GM19351 (cell line): ENCODE measurements around the gene MYH11.
A peak's percentile ranks its signal among the peaks of the same experiment; 100 is the strongest.
"Not testable (repeated sequence)": the region's sequence is repeated elsewhere in the genome, so short reads cannot be mapped to it uniquely, and the experiment has no call there.

ENCODE experiments used
- ATAC-seq: cut with Tn5 transposase; IDR thresholded peaks from one replicate; pipeline ENCODE4 v1.9.1; 2021; ENCODE audit warnings: mild to moderate bottlenecking, moderate library complexity; ENCODE audit not compliant: unreplicated experiment

MYH11 gene

GRCh38 chr16:15879255-15879811 lies 22.5 kb upstream of the MYH11 start:
- no peak for ATAC-seq

GRCh38 chr16:15876503-15876902 lies 19.7 kb upstream of the MYH11 start:
- ATAC-seq = no peak

- ATAC-seq = no peak
Observed at GRCh38 chr16:15874745-15875314, 18.0 kb upstream of the MYH11 start.

- ATAC-seq = no peak
Observed at GRCh38 chr16:15873737-15874136, 16.9 kb upstream of the MYH11 start.

- no peak for ATAC-seq
Observed at GRCh38 chr16:15873301-15873700, 16.5 kb upstream of the MYH11 start.

- ATAC-seq = no peak
Observed at GRCh38 chr16:15870011-15870410, 13.2 kb upstream of the MYH11 start.

GRCh38 chr16:15866451-15866850 lies 9.6 kb upstream of the MYH11 start:
- ATAC-seq = no peak

GRCh38 chr16:15865742-15866141 lies 8.9 kb upstream of the MYH11 start:
- ATAC-seq = no peak

- ATAC-seq = no peak
Observed at GRCh38 chr16:15864939-15865338, 8.1 kb upstream of the MYH11 start.

- ATAC-seq = no peak
Observed at GRCh38 chr16:15861996-15862395, 5.2 kb upstream of the MYH11 start.

GRCh38 chr16:15858921-15859668 lies 2.3 kb upstream of the MYH11 start:
- no peak for ATAC-seq

- no peak for ATAC-seq
Observed at GRCh38 chr16:15857724-15858560, 1.1 kb upstream of the MYH11 start.

GRCh38 chr16:15856182-15856581 lies 646 bp downstream of the MYH11 start:
- no peak for ATAC-seq

GRCh38 chr16:15855704-15856003 lies 1.2 kb downstream of the MYH11 start:
- peak; percentile 89 for ATAC-seq

- peak; percentile 27 for ATAC-seq
Observed at GRCh38 chr16:15854906-15855703, 1.7 kb downstream of the MYH11 start.

- ATAC-seq = no peak
Observed at GRCh38 chr16:15854061-15854460, 2.8 kb downstream of the MYH11 start.

- ATAC-seq = no peak
Observed at GRCh38 chr16:15853021-15853420, 3.8 kb downstream of the MYH11 start.

GRCh38 chr16:15850555-15850954 lies 6.3 kb downstream of the MYH11 start:
- ATAC-seq = not testable (repeated sequence)

- no peak for ATAC-seq
Observed at GRCh38 chr16:15849209-15849981, 7.4 kb downstream of the MYH11 start.

- ATAC-seq = no peak
Observed at GRCh38 chr16:15847611-15848175, 9.1 kb downstream of the MYH11 start.
